ENCODE data around the gene CXCL14. TPM values are rescaled to one million over a fixed set of nuclear protein-coding genes. Genes with fewer than 3 reads are reported as not detected.

Gene CXCL14
- total RNA-seq = 10.6 TPM

DNA sequence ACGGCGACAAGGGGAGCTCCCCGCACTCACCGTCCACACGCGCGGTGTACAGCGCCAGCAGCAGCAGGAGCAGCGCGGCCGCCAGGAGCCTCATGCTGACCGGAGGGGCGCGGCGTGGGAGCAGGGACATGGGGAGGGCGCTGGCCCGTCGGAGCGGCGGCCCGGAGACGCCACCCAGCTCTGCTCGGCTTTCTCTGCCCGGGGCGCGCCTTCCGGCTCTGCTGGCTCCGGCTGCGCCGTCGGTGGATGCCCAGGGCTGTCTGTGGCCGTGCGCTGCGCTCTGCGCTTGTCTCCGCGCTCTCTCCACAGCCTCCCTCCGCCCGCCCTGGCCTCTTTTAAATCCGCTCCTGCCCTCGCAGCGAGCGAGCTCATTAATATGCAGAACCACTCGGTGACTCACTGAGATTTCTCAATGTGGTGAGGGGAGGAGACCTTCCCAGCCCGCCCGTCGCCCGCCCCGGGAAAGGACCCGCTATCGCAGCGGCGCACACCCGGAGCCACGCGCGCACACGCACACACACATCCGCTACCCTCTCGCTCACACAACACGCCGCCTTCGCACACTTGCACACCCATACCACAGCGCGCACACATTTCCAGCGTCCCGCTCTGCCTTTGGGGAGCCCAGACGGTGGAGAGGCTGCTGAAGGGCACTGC is at the start of gene CXCL14:
Gene CXCL14, minus strand, starts transcription at position 307 of the 657 bp plus-strand sequence. Its CDS starts 213 bp downstream, at position 94.

DNA sequence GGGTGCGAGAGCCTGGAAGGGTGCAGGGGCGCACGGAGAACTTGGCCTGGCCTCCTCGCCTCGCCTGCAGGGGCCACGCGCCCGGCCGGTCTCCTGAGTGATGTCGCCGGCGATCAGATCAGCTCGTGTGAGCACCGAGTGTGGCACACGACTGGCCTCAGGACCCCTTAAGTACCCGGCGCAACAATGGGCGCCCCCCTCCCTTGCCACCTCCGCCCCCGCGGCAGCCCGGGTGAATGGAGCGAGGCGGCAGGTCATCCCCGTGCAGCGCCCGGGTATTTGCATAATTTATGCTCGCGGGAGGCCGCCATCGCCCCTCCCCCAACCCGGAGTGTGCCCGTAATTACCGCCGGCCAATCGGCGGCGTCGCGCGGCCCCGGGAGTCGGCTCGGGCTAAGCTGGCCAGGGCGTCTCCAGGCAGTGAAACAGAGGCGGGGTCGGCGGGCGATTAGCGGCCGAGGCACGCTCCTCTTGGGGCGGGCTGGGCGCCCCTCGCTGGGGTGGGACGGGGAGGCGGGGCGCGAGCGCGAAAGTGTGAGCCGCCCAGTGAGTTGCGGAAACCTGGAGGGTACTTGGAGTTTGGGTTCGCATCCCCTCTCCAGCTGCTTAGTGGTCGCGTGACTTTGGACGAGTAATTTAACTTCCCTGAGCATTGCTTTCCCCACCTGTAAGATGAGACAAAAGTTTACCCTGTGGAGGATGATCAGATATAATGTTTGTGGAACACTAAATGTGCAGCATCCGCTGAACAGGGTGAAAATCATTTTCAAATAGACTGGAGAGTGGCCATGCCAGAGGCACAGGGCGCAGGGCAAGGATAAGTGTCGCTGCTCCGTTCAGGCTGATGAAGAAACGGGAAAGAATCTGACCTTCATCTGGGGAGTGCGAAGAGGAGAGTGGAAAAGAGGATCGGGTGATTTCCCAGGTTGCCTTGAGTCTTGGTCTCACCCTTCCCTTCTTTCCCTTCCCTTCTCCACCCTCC is 42.7 kb downstream of the CXCL14 start, which contains the start of gene NEUROG1:
Gene NEUROG1, minus strand, starts transcription at position 145 of the 982 bp plus-strand sequence. CDS start 274 bp downstream, outside the sequence.

Other genes starting within 250 kb of the CXCL14 start
- 121 TPM for gene MACROH2A1, start 179.8 kb downstream of the CXCL14 start, total RNA-seq
- gene DCANP1, start 131.6 kb downstream of the CXCL14 start, total RNA-seq = not detected
- gene TIFAB, start 126.6 kb downstream of the CXCL14 start, total RNA-seq = not detected
- gene NEUROG1, start 43.0 kb downstream of the CXCL14 start, total RNA-seq = not detected